HuH-7.5 (cell line): ENCODE data around the gene TUBG1.
"Not testable (repeated sequence)": the region's sequence is repeated elsewhere in the genome, so short reads cannot be mapped to it uniquely, and the experiment has no call there.

Experiments
- DNase-seq: peaks from one replicate; pipeline ENCODE4 v3.0.0; 2011; ENCODE audit warnings: low spot score

TUBG1 gene

GRCh38 chr17:42579794-42580551 is 29.5 kb upstream of the TUBG1 start:
- DNase-seq, result no peak

DNA sequence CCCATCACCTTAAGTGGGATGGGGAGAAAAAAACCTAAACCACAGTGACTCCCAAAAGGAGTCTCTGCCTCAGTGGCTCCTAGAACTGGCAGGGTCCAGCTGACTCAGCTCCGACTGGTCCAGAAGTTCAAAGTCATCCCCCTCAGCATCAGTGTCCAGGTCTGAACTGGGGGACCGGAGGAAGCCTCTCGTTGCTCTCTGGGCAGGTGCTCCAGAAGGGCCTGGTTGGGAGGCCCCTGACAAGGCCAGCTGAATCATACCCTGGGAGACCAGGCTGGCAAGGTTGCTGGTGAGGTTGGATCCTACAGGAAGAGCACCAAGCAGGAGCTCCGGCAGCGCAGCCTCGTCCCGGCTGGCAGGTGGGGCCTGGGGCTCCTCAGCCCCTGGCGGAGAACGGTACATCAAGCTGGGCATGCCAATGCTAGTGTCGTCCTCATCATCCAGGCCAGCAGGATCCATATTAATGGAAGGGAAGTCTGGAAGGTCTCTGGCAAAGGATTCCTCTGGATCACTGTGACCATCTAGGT is 27.7 kb upstream of the TUBG1 start:
- no peak for DNase-seq

DNA sequence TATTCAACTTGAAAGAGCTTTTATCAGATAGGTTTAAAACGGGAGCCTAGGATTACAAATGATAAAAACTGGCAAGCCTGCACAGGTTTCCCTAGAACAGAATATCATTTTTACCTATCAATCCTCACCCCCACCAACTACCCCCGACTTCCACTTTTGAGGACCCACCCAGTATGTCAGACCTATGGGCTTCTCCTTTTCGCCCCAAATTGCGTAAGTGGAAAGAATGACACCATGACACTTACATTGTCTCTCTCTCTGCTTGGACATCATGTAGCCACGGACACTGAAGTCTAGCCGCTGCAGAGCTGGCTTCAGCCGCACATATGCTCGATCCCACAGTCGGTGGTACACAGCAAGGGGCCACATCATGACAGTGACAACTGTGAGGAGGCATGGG is 24.6 kb upstream of the TUBG1 start:
- DNase-seq, result no peak

- no peak for DNase-seq
These were observed 24.1 kb upstream of the TUBG1 start for GRCh38 chr17:42585353-42585752.

DNA sequence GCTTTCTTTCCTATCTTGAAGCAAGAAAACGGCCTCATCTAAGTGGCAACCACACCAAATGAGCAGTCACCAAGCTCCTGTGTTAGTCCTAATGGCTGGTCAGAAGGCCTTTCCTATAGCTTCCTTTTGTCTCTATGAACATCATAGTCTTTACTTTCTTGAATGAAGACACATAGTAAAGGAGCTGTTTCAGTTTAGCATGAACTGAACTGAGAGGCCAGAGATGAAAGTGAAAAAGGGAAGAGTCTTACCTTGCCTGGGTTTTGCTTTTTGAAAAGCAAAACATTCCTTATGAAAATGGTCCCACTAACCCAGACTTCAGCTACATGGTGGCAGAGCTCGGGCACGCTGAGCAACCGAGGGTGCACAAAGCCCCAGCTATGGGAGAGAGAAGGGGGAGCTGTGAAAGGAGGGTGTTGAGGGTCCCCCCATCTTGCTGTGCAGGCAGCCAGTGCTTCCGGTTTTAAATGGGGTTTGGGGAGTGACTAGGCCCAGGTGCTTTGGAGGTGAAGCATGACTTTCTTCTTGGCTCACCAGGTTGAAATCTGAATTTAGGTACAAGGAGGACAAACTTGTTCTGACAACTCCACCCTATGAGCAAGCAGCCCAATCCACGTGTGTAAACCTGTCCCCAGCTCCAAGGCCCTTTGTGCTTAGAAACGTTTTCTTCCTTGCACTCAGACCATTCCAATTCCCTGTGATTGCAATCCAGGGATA is 22.8 kb upstream of the TUBG1 start:
- DNase-seq, result no peak

GRCh38 chr17:42590886-42591285 is 18.6 kb upstream of the TUBG1 start:
- no peak for DNase-seq

DNA sequence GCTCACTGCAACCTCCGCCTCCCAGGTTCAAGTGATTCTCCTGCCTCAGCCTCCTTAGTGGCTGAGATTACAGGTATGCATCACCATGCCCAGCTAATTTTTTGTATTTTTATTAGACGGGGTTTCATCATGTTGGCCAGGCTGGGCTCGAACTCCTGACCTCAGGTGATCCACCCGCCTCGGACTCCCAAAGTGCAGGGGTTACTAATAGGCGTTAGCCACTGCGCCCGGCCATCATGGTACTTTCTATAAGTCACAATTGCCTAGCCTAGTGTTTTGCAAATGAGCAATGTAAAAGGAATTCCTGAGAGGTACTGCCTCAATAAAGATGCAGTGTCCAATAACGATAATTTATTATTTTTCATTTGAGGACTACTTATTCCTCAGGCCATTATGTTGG is 18.1 kb upstream of the TUBG1 start:
- DNase-seq, result no peak

DNA sequence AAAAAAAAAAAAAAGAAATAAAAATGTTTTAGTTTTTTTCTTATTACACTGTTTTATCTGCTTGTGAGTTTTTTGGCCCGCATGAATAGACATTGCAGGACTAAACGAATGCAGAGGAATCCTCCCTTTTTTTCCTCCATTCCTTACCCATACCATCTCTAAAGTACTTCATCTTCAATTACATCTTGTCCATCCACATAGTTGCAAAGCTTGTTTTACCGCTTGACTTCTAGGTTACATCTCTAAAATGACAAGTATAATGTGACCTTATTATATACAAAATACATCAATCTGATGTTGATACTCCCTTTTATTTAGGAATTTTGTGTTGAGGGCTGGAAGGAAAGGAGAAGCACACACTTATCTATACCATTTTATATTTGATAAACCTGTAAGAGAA is 13.1 kb upstream of the TUBG1 start:
- DNase-seq, result no peak

- no peak for DNase-seq
These were observed 10.6 kb upstream of the TUBG1 start for GRCh38 chr17:42598905-42599304.

DNA sequence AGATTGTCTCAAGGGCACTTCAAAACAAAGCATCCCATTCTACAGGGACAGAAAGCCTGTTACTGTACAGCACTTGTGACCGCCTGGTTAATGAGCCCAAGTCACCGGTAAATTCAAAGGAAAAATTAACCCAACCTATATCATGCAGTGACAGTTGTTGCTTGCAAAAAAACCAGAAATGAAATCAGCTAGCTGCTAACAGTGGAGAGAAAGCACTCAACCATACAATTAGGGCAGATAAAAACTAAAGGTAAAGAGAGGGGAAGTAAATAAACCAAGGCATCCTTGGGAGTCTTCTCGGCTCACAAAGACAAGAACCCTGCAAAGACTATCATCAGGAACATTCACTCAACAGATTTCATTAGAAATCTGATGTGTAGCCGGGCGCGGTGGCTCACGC is 6.2 kb upstream of the TUBG1 start:
- DNase-seq, result no peak

DNA sequence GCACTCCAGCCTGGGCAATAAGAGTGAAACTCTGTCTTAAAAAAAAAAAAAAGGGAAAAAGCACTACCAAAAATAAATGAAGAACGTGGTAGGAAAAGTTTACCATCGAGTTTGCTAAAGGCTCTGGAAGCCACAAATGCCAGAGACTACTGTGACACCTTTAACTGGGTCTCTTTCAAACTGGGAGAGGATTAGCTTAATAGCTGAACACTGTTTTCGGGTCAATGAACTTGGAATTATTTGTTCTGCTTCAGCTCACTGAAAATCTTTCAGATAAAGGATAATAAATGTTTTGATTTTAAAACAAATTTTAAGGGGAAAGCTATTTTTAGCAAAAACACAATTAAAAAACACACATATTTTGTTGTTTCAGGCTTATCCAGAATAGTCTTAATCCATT is 1.7 kb upstream of the TUBG1 start:
- DNase-seq, result no peak

GRCh38 chr17:42608305-42609181 is 940 bp upstream of the TUBG1 start:
- DNase-seq, result no peak

DNA sequence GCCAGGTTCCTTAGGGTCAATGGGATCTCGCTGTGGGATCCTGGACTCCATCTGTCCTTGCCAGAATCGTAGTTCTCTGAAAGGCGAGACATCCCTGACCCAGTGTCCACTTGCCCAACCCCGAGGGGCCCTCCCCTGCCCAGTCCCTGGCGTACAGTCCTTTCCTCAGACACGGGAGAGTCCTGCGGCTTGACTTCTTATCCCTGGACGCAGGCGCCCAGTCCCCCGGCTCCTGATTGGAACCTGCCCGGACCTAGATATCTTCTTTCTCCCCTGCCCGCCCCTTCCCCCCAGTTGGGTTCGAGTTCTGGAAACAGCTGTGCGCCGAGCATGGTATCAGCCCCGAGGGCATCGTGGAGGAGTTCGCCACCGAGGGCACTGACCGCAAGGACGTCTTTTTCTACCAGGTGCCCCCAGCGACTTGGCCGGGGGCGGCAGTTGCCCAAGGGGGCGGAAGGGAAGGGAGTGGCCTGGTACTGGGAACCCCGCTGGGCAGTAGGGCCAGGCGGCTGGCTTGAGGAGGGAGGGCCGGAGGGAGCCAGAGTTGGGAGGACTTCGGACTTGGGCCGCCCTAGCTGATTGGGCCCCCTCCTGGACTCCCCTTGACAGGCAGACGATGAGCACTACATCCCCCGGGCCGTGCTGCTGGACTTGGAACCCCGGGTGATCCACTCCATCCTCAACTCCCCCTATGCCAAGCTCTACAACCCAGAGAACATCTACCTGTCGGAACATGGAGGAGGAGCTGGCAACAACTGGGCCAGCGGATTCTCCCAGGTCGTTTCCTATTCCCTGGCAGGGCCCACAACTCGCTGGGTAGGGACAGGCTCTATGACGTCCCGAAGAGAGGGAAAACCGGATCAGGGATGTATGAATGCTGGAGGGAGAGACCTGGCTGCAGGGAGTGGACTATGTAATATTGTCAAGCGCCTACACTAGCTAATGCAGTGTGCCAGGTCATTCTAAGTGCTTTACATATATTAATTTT is 625 bp downstream of the TUBG1 start:
- DNase-seq, result peak; percentile 28

DNA sequence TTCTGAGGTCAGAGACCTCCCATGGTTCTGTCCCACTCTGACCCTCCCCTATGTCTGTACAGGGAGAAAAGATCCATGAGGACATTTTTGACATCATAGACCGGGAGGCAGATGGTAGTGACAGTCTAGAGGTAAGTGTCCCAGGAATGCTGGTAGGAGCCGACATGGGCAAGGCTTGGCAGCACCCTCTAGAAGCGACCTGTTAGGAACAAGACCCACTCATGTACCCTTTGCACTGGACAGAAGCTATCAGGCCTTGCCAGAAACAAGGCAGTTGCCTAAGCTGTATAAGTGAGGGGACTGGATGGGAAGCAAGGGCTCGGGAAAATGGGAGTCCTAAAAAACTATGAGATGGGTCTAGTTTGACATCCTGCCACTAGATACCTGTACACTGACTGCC is 2.5 kb downstream of the TUBG1 start:
- no peak for DNase-seq

GRCh38 chr17:42613699-42614295 is 4.3 kb downstream of the TUBG1 start:
- DNase-seq, result no peak

- no peak for DNase-seq
These were observed 8.5 kb downstream of the TUBG1 start for GRCh38 chr17:42617956-42618431.

- peak; percentile 65 for DNase-seq
These were observed 9.1 kb downstream of the TUBG1 start for GRCh38 chr17:42618442-42619150.

DNA sequence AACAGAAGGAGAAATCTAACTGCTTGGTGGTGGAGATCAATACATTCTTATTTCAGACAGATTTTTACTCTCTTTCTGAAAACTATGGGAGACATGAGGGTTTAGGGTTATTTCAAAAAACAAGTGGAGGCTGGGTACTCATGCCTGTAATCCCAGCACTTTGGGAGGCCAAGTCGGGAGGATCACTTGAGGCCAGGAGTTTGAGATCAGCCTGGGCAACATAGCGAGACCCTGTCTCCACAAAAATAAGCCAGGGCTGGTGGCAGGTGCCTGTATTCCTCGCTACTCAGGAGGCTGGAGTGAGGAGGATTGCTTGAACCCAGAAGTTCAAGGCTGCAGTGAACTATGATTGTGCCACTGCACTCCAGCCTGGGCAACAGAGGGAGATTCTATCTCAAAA is 12.5 kb downstream of the TUBG1 start:
- DNase-seq, result not testable (repeated sequence)

- no peak for DNase-seq
These were observed 13.8 kb downstream of the TUBG1 start for GRCh38 chr17:42623271-42623670.
